Measurements from ENCODE around the gene RAB40A.

DNA sequence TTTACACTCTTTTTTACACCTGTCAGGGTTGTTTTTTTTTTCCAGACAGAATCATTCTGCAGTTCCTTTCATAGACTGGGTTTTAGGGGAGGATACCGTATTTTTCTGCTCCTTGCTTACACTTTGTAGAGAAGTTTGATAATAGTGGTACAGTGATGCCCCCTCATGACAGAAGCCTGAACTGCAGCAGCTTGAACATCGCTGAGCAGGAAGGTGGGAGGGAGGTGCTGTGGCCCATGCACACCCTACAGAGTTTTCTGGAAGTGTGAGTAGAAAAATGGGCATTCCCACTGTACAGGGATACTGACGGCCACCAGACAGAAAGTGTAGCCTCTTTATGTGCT is 54.5 kb downstream of the RAB40A start:
- TF ChIP-seq, protein P1, sequence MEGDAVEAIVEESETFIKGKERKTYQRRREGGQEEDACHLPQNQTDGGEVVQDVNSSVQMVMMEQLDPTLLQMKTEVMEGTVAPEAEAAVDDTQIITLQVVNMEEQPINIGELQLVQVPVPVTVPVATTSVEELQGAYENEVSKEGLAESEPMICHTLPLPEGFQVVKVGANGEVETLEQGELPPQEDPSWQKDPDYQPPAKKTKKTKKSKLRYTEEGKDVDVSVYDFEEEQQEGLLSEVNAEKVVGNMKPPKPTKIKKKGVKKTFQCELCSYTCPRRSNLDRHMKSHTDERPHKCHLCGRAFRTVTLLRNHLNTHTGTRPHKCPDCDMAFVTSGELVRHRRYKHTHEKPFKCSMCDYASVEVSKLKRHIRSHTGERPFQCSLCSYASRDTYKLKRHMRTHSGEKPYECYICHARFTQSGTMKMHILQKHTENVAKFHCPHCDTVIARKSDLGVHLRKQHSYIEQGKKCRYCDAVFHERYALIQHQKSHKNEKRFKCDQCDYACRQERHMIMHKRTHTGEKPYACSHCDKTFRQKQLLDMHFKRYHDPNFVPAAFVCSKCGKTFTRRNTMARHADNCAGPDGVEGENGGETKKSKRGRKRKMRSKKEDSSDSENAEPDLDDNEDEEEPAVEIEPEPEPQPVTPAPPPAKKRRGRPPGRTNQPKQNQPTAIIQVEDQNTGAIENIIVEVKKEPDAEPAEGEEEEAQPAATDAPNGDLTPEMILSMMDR (IDR thresholded peaks at IDR 0.05): peak; percentile 56 to 70 (median 60)
- no peak for TF ChIP-seq POLR2A (IDR thresholded peaks at IDR 0.05)

Measured in testis (tissue), 2 donors.